Gastrocnemius medialis (tissue), 4 donors: ENCODE data around the gene EIF4E3.

Experiments
- POLR2A ChIP-seq, 2 donors: fragments of 450-650 bp; IDR thresholded peaks; one replicate each; pipeline ENCODE4 v1.6.1; 2017; ENCODE audit warnings: antibody characterized with exemption in 2 of 2, mild to moderate bottlenecking in 2 of 2, moderate library complexity in 2 of 2
- TF ChIP-seq, protein P1 (sequence below), 5 experiments: fragments of 450-650 bp in 3 of 5; fragments of 200-600 bp in 2 of 5; sonication (generic) in 2 of 5; IDR thresholded peaks in 4 of 5; conservative IDR thresholded peaks in 1 of 5; 1 replicate in 4 of 5; 2 replicates in 1 of 5; pipeline ENCODE4 v1.5.1; 2016 to 2019; ENCODE audit warnings: antibody characterized with exemption in 5 of 5, mild to moderate bottlenecking in 3 of 5, moderate library complexity in 3 of 5

GRCh38 chr3:71702131-71703024, 22.8 kb downstream of the EIF4E3 start:
- no peak for TF ChIP-seq POLR2A (IDR thresholded peaks at IDR 0.05)
- TF ChIP-seq, protein P1, sequence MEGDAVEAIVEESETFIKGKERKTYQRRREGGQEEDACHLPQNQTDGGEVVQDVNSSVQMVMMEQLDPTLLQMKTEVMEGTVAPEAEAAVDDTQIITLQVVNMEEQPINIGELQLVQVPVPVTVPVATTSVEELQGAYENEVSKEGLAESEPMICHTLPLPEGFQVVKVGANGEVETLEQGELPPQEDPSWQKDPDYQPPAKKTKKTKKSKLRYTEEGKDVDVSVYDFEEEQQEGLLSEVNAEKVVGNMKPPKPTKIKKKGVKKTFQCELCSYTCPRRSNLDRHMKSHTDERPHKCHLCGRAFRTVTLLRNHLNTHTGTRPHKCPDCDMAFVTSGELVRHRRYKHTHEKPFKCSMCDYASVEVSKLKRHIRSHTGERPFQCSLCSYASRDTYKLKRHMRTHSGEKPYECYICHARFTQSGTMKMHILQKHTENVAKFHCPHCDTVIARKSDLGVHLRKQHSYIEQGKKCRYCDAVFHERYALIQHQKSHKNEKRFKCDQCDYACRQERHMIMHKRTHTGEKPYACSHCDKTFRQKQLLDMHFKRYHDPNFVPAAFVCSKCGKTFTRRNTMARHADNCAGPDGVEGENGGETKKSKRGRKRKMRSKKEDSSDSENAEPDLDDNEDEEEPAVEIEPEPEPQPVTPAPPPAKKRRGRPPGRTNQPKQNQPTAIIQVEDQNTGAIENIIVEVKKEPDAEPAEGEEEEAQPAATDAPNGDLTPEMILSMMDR (IDR thresholded peaks at IDR 0.05 in 4 of 5, conservative IDR thresholded peaks at IDR 0.05 in 1 of 5) = no peak
